OCI-LY1 (cell line): ENCODE measurements around the gene CRKL.
"Not testable (repeated sequence)": the region's sequence is repeated elsewhere in the genome, so short reads cannot be mapped to it uniquely, and the experiment has no call there.

Source experiments
- H2AFZ ChIP-seq: fragments of 200-600 bp; sonication (generic), shearing (Covaris generic); 2 replicates; pipeline ENCODE4 v1.6.0; 2014; ENCODE audit warnings: antibody characterized with exemption, mild to moderate bottlenecking, low read length
- H3F3A ChIP-seq: fragments of 200-600 bp; sonication (generic), shearing (Covaris generic); 2 replicates; pipeline ENCODE4 v1.6.0; 2014; ENCODE audit warnings: mild to moderate bottlenecking, antibody characterized with exemption, low read length, moderate library complexity; ENCODE audit not compliant: insufficient read depth
- H3K27ac ChIP-seq: fragments of 200-600 bp; sonication (generic); 2 replicates; pipeline ENCODE4 v1.5.1; 2014; ENCODE audit warnings: low read length, mixed run types, mild to moderate bottlenecking, low read depth; ENCODE audit not compliant: poor library complexity, severe bottlenecking
- H3K27me3 ChIP-seq: fragments of 200-600 bp; sonication (generic); 2 replicates; pipeline ENCODE4 v1.6.0; 2014; ENCODE audit warnings: antibody characterized with exemption, mild to moderate bottlenecking, low read length, moderate library complexity; ENCODE audit not compliant: insufficient read depth
- H3K36me3 ChIP-seq: fragments of 200-600 bp; sonication (generic); 2 replicates; pipeline ENCODE4 v1.6.1; 2014; ENCODE audit warnings: mild to moderate bottlenecking, antibody characterized with exemption, low read length, moderate library complexity, mixed read lengths; ENCODE audit not compliant: insufficient read depth
- H3K4me1 ChIP-seq: fragments of 200-600 bp; sonication (generic); 2 replicates; pipeline ENCODE4 v1.5.1; 2014; ENCODE audit warnings: mild to moderate bottlenecking, low read length, moderate library complexity; ENCODE audit not compliant: insufficient read depth, severe bottlenecking
- H3K4me2 ChIP-seq: fragments of 200-600 bp; sonication (generic), shearing (Covaris generic); 2 replicates; pipeline ENCODE4 v1.6.1; 2014; ENCODE audit warnings: low read length
- H3K4me3 ChIP-seq: fragments of 200-600 bp; sonication (generic); 2 replicates; pipeline ENCODE4 v1.5.1; 2014; ENCODE audit warnings: low read length, low read depth, mild to moderate bottlenecking, mixed read lengths; ENCODE audit not compliant: poor library complexity, severe bottlenecking
- H3K79me2 ChIP-seq: fragments of 200-600 bp; shearing (Covaris generic); 2 replicates; pipeline ENCODE4 v1.6.1; 2016; ENCODE audit warnings: mixed run types, low read length, mixed read lengths; ENCODE audit not compliant: insufficient read depth
- H3K9ac ChIP-seq: fragments of 200-600 bp; sonication (generic), shearing (Covaris generic); 2 replicates; pipeline ENCODE4 v1.6.1; 2014; ENCODE audit warnings: mild to moderate bottlenecking, low read length, mixed read lengths
- H3K9me2 ChIP-seq: fragments of 200-600 bp; sonication (generic), shearing (Covaris generic); 2 replicates; pipeline ENCODE4 v1.6.1; 2014; ENCODE audit warnings: low read depth, mild to moderate bottlenecking, low read length, mixed read lengths
- H3K9me3 ChIP-seq: fragments of 200-600 bp; shearing (Covaris generic); 2 replicates; pipeline ENCODE4 v1.6.1; 2014; ENCODE audit warnings: low read length, mixed read lengths
- H4K20me1 ChIP-seq: fragments of 200-600 bp; sonication (generic), shearing (Covaris generic); 2 replicates; pipeline ENCODE4 v1.6.0; 2016; ENCODE audit warnings: mild to moderate bottlenecking, low read length; ENCODE audit not compliant: insufficient read depth
- CTCF ChIP-seq: fragments of 200-600 bp; sonication (generic), shearing (Covaris generic); IDR thresholded peaks from 2 replicates; pipeline ENCODE4 v1.5.1; 2017; ENCODE audit warnings: mild to moderate bottlenecking, antibody characterized with exemption, low read length, moderate library complexity, mixed read lengths
- EZH2 ChIP-seq: fragments of 200-600 bp; sonication (generic), shearing (Covaris generic); IDR thresholded peaks from 2 replicates; pipeline ENCODE4 v1.8.0; 2017; ENCODE audit warnings: borderline replicate concordance, mixed run types, mild to moderate bottlenecking, antibody characterized with exemption, low read length, moderate library complexity, mixed read lengths

The CRKL gene

GRCh38 chr22:20940186-20940651 lies 23.0 kb downstream of the CRKL start:
- TF ChIP-seq EZH2 (no peak), CTCF (no peak)
- Histone ChIP-seq H3K36me3 (peaks cover 61% of the 10 kb centered on the region), H4K20me1 (peaks cover 6% of the 10 kb centered on the region; the same call in 1 of the 2 replicates), H3K9me3 (no peaks in the 10 kb centered on the region), H3K27ac (no peak overlapping the region), H3K9ac (no peak overlapping the region), H3K4me1 (peaks cover 23% of the 10 kb centered on the region), H3K27me3 (no peaks in the 10 kb centered on the region), H3K79me2 (peaks cover 96% of the 10 kb centered on the region), H3K4me3 (no peak overlapping the region), H3K4me2 (no peak overlapping the region), H3F3A (no peaks in the 10 kb centered on the region), H3K9me2 (no peaks in the 10 kb centered on the region), H2AFZ (no peak overlapping the region)

DNA sequence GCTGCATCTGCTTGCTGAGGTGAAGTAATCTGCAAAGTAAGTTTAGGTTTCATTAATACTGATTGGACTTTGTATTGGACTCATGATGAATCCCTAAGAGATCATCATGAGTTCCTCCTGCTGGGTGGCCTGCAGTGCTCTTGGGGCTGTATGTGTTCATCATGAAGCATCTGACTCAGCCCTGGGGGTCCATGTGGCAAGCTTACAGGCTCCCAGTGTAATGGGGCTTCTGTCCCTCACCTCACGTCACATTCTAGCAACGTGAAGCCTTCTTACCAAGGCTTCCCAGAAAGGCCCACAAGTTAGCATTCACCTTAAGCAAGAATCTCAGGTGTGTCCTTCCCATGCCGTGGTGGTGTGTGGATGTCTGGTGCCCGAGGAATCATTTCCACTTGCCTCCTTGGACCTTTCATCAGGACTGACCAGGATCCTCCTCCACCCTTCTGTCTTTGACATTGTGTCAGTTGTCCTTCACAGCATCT lies 23.7 kb downstream of the CRKL start:
- peaks cover 96% of the 10 kb centered on the region for H3K79me2 ChIP-seq
- no peak overlapping the region for H3K27ac ChIP-seq
- TF ChIP-seq EZH2 (no peak), CTCF (no peak)
- peaks cover 6% of the 10 kb centered on the region; the same call in 1 of the 2 replicates for H4K20me1 ChIP-seq
- no peaks in the 10 kb centered on the region for H3K9me3 ChIP-seq
- no peaks in the 10 kb centered on the region for H3K9me2 ChIP-seq
- H3K4me2 ChIP-seq, result no peak overlapping the region
- no peak overlapping the region for H3K9ac ChIP-seq
- H3K27me3 ChIP-seq, result no peaks in the 10 kb centered on the region
- peaks cover 63% of the 10 kb centered on the region for H3K36me3 ChIP-seq
- H3F3A ChIP-seq, result no peaks in the 10 kb centered on the region
- no peak overlapping the region for H3K4me3 ChIP-seq
- H2AFZ ChIP-seq, result no peak overlapping the region
- H3K4me1 ChIP-seq, result peaks cover 27% of the 10 kb centered on the region

GRCh38 chr22:20942203-20942902 lies 25.1 kb downstream of the CRKL start:
- H3K79me2 ChIP-seq, result peaks cover 97% of the 10 kb centered on the region
- not testable (repeated sequence) for H3K9ac ChIP-seq, H3K9me2 ChIP-seq, H2AFZ ChIP-seq, H3K27ac ChIP-seq, H3K27me3 ChIP-seq, H3F3A ChIP-seq, H3K4me2 ChIP-seq, H3K9me3 ChIP-seq, H3K4me3 ChIP-seq, H4K20me1 ChIP-seq
- H3K4me1 ChIP-seq, result peaks cover 17% of the 10 kb centered on the region
- H3K36me3 ChIP-seq, result peaks cover 62% of the 10 kb centered on the region; the same call in 1 of the 2 replicates
